ENCODE results near the gene CDC42BPA.

The CDC42BPA gene

DNA sequence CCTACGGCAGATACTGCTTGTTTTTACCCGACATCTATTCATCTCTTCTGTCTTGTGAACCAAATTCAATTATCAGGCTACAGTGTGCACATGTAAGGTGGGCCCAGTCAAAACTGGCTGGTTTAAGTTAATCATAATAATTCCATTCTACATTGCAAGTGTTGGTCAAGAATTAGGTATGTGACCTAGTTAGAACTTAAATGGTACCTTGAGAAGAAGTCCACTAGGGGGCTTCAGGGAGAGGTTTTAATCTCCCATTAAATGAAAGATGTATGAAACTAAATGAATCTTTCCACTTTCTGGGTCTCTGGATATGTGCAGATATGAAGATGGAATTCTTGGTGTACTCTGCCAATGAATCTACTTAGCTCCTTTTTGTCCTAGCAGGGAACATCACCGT is 187.1 kb downstream of the CDC42BPA start:
- Histone ChIP-seq H3K27me3 (ENCODE audit: insufficient read depth, low read length) (no peaks in the 10 kb centered on the region), H3K4me2 (ENCODE audit: low read length) (no peak overlapping the region)
- no CpG with 5 or more reads among the region's 3 CpGs for WGBS (ENCODE audit: extremely low coverage, insufficient coverage, insufficient read length)

DNA sequence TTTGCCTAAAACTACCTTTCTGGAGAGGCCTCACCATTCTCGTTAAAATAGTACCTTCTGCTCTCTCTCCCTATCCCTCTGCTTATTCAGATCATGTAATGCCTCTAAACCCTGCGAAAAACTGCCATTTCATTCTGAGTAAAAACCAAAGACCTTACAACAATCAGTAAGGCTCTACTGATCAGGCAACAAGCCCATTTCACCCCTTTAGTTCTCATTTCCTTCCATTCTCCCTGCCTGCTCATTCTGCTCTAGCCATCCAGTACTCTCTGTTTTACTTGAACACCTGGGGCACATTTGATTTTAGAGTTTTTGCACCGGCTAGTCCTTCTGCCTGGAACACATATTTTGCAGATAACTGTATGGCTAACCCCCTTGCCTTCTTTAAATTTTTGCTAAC is 190.4 kb downstream of the CDC42BPA start:
- no CpG with 5 or more reads among the region's 3 CpGs for WGBS (ENCODE audit: extremely low coverage, insufficient coverage, insufficient read length)
- no peaks in the 10 kb centered on the region for H3K79me1 ChIP-seq (ENCODE audit: low read length)
- H3K4ac ChIP-seq (ENCODE audit: low read depth, low read length), result no peak overlapping the region
- no peak overlapping the region for H4K12ac ChIP-seq (ENCODE audit: low read depth, low read length)
- no peak overlapping the region for H2BK120ac ChIP-seq (ENCODE audit: insufficient read depth, low read length, poor library complexity)
- no peak overlapping the region for H2AFZ ChIP-seq (ENCODE audit: insufficient read depth, low read length, poor library complexity)
- no peak overlapping the region for H3K18ac ChIP-seq (ENCODE audit: low read length)
- H3K14ac ChIP-seq (ENCODE audit: low read length), result no peak overlapping the region
- no peak overlapping the region for H4K8ac ChIP-seq (ENCODE audit: low read depth, low read length)
- H3K9me3 ChIP-seq (ENCODE audit: insufficient read depth, low read depth, low read length), result no peaks in the 10 kb centered on the region
- H3K36me3 ChIP-seq (ENCODE audit: control insufficient read depth in 1 of 2, insufficient read depth in 2 of 2, low read length in 2 of 2), result peaks cover 1 to 5% of the 10 kb centered on the region in 2 experiments
- no peak for DNase-seq
- H3K27me3 ChIP-seq (ENCODE audit: insufficient read depth, low read length), result no peaks in the 10 kb centered on the region
- H3K4me3 ChIP-seq (ENCODE audit: low read depth, low read length), result no peak overlapping the region
- H3K79me2 ChIP-seq (ENCODE audit: control insufficient read depth, insufficient read depth, low read length, poor library complexity), result no peaks in the 10 kb centered on the region
- no peak overlapping the region for H2BK12ac ChIP-seq (ENCODE audit: low read length)
- H3K4me2 ChIP-seq (ENCODE audit: low read length), result no peak overlapping the region
- no peak overlapping the region for H2BK5ac ChIP-seq (ENCODE audit: low read depth, low read length, poor library complexity)
- H3K23ac ChIP-seq (ENCODE audit: low read length), result no peak overlapping the region
- no peak overlapping the region for H4K91ac ChIP-seq (ENCODE audit: low read depth, low read length)
- no peak overlapping the region for H3K27ac ChIP-seq (ENCODE audit: low read depth, low read length)
- H3K4me1 ChIP-seq (ENCODE audit: control insufficient read depth in 1 of 2, insufficient read depth in 2 of 2, low read length in 2 of 2), result no peaks in the 10 kb centered on the region
- no peak overlapping the region for H2AK5ac ChIP-seq (ENCODE audit: low read length)
- H3K9ac ChIP-seq (ENCODE audit: low read length), result no peak overlapping the region

More for the DNA sequence above, 187.1 kb downstream of the CDC42BPA start:
- Histone ChIP-seq H3K4me1 (ENCODE audit: control insufficient read depth in 1 of 2, insufficient read depth in 2 of 2, low read length in 2 of 2) (no peaks in the 10 kb centered on the region), H2BK12ac (ENCODE audit: low read length) (no peak overlapping the region), H4K8ac (ENCODE audit: low read depth, low read length) (no peak overlapping the region), H3K79me2 (ENCODE audit: control insufficient read depth, insufficient read depth, low read length, poor library complexity) (no peaks in the 10 kb centered on the region), H3K9ac (ENCODE audit: low read length) (no peak overlapping the region), H3K23ac (ENCODE audit: low read length) (no peak overlapping the region), H4K12ac (ENCODE audit: low read depth, low read length) (no peak overlapping the region), H2BK5ac (ENCODE audit: low read depth, low read length, poor library complexity) (no peak overlapping the region), H4K91ac (ENCODE audit: low read depth, low read length) (no peak overlapping the region), H2BK120ac (ENCODE audit: insufficient read depth, low read length, poor library complexity) (no peak overlapping the region), H3K36me3 (ENCODE audit: control insufficient read depth in 1 of 2, insufficient read depth in 2 of 2, low read length in 2 of 2) (peaks cover 1 to 2% of the 10 kb centered on the region in 2 experiments), H3K4ac (ENCODE audit: low read depth, low read length) (no peak overlapping the region), H3K27ac (ENCODE audit: low read depth, low read length) (no peak overlapping the region), H2AK5ac (ENCODE audit: low read length) (no peak overlapping the region), H3K9me3 (ENCODE audit: insufficient read depth, low read depth, low read length) (no peaks in the 10 kb centered on the region), H2AFZ (ENCODE audit: insufficient read depth, low read length, poor library complexity) (no peak overlapping the region), H3K4me3 (ENCODE audit: low read depth, low read length) (no peak overlapping the region), H3K14ac (ENCODE audit: low read length) (no peak overlapping the region), H3K79me1 (ENCODE audit: low read length) (no peaks in the 10 kb centered on the region), H3K18ac (ENCODE audit: low read length) (no peak overlapping the region)
- peak in 1 of 2 donors; percentile 28 for DNase-seq

DNA sequence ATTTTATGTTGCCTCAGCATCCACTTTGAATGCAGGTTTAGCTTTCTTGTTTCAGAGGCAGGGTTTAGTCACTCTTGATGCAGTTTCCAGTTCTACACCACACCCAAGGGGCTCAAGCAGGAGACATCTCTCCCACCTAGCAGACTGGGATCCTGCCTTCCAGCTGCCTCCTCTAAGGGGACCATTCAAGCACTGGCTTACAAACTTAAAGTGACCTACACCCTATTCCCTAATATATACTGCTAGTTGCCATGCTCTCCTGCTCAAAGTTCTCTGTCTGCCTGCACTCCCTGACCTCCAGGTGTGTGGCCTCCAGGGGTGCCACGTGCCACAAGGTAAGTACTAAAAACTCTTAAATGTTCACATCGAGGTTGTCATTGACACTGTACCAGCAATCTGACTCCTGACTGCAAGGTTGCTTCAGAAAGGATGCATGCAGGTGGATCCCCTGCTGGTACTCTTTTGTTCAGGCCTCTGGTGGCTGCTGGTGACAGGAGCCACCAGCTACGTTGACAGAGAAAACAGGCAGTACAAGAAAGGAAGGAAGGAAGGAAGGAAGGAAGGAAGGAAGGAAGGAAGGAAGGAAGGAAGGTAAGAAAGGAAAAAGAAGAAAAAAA is 192.3 kb downstream of the CDC42BPA start:
- H3K23ac ChIP-seq (ENCODE audit: low read length), result no peak overlapping the region
- no CpG with 5 or more reads among the region's 3 CpGs for WGBS (ENCODE audit: extremely low coverage, insufficient coverage, insufficient read length)
- H2BK12ac ChIP-seq (ENCODE audit: low read length), result no peak overlapping the region
- no peak overlapping the region for H3K4me3 ChIP-seq (ENCODE audit: low read depth, low read length)
- H3K79me2 ChIP-seq (ENCODE audit: control insufficient read depth, insufficient read depth, low read length, poor library complexity), result no peaks in the 10 kb centered on the region
- no peak overlapping the region for H4K91ac ChIP-seq (ENCODE audit: low read depth, low read length)
- H3K9ac ChIP-seq (ENCODE audit: low read length), result no peak overlapping the region
- H3K4ac ChIP-seq (ENCODE audit: low read depth, low read length), result no peak overlapping the region
- H3K4me1 ChIP-seq (ENCODE audit: control insufficient read depth in 1 of 2, insufficient read depth in 2 of 2, low read length in 2 of 2), result no peaks in the 10 kb centered on the region
- H3K14ac ChIP-seq (ENCODE audit: low read length), result no peak overlapping the region
- no peak overlapping the region for H3K4me2 ChIP-seq (ENCODE audit: low read length)
- no peaks in the 10 kb centered on the region for H3K27me3 ChIP-seq (ENCODE audit: insufficient read depth, low read length)
- no peak overlapping the region for H2BK5ac ChIP-seq (ENCODE audit: low read depth, low read length, poor library complexity)
- H3K79me1 ChIP-seq (ENCODE audit: low read length), result no peaks in the 10 kb centered on the region
- H2BK120ac ChIP-seq (ENCODE audit: insufficient read depth, low read length, poor library complexity), result no peak overlapping the region
- no peak overlapping the region for H3K27ac ChIP-seq (ENCODE audit: low read depth, low read length)
- H4K8ac ChIP-seq (ENCODE audit: low read depth, low read length), result no peak overlapping the region
- H3K36me3 ChIP-seq (ENCODE audit: control insufficient read depth in 1 of 2, insufficient read depth in 2 of 2, low read length in 2 of 2), result peaks cover 1 to 5% of the 10 kb centered on the region in 2 experiments
- no peaks in the 10 kb centered on the region for H3K9me3 ChIP-seq (ENCODE audit: insufficient read depth, low read depth, low read length)
- peak overlapping the region; percentile 12 for H4K12ac ChIP-seq (ENCODE audit: low read depth, low read length)
- H2AFZ ChIP-seq (ENCODE audit: insufficient read depth, low read length, poor library complexity), result no peak overlapping the region
- H2AK5ac ChIP-seq (ENCODE audit: low read length), result no peak overlapping the region
- no peak overlapping the region for H3K18ac ChIP-seq (ENCODE audit: low read length)
- DNase-seq, result peak in 1 of 2 donors; percentile 5

DNA sequence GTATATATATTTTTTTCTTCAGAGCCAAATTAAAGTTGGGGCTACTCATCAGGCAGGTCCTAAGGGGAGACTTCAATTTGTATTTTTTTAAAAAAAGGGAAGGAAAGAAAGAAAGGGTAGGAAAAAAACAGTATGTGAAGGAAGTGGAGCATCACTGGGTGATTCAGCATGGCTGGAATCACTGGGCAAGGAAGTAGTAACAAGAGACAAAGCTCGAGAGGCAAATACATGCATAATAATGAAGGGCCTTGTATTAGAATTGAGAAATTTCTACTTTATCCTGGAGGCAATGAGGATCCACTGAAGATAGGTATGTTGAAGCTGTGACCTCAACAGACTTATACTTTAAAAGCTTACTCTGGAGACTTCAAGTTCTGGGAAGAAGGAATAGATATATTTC is 193.8 kb downstream of the CDC42BPA start:
- Histone ChIP-seq H2BK12ac (ENCODE audit: low read length) (no peak overlapping the region), H3K18ac (ENCODE audit: low read length) (no peak overlapping the region), H3K9me3 (ENCODE audit: insufficient read depth, low read depth, low read length) (no peaks in the 10 kb centered on the region), H4K91ac (ENCODE audit: low read depth, low read length) (no peak overlapping the region), H4K8ac (ENCODE audit: low read depth, low read length) (no peak overlapping the region), H3K4me1 (ENCODE audit: control insufficient read depth in 1 of 2, insufficient read depth in 2 of 2, low read length in 2 of 2) (no peaks in the 10 kb centered on the region), H2BK5ac (ENCODE audit: low read depth, low read length, poor library complexity) (no peak overlapping the region), H3K27ac (ENCODE audit: low read depth, low read length) (no peak overlapping the region), H3K36me3 (ENCODE audit: control insufficient read depth in 1 of 2, insufficient read depth in 2 of 2, low read length in 2 of 2) (peaks cover 1 to 5% of the 10 kb centered on the region in 2 experiments), H3K79me1 (ENCODE audit: low read length) (no peaks in the 10 kb centered on the region), H3K14ac (ENCODE audit: low read length) (no peak overlapping the region), H2BK120ac (ENCODE audit: insufficient read depth, low read length, poor library complexity) (no peak overlapping the region), H3K4me3 (ENCODE audit: low read depth, low read length) (no peak overlapping the region), H3K9ac (ENCODE audit: low read length) (no peak overlapping the region), H3K4ac (ENCODE audit: low read depth, low read length) (no peak overlapping the region), H3K23ac (ENCODE audit: low read length) (no peak overlapping the region), H3K27me3 (ENCODE audit: insufficient read depth, low read length) (no peaks in the 10 kb centered on the region), H3K4me2 (ENCODE audit: low read length) (no peak overlapping the region), H3K79me2 (ENCODE audit: control insufficient read depth, insufficient read depth, low read length, poor library complexity) (no peaks in the 10 kb centered on the region), H4K12ac (ENCODE audit: low read depth, low read length) (no peak overlapping the region), H2AK5ac (ENCODE audit: low read length) (no peak overlapping the region), H2AFZ (ENCODE audit: insufficient read depth, low read length, poor library complexity) (no peak overlapping the region)
- DNase-seq, result no peak
- WGBS (ENCODE audit: extremely low coverage, insufficient coverage, insufficient read length), result no CpG with 5 or more reads among the region's 1 CpG
